ENCODE data around the gene DLGAP1.
"Not testable (repeated sequence)": the region's sequence is repeated elsewhere in the genome, so short reads cannot be mapped to it uniquely, and the experiment has no call there.

DLGAP1 gene

GRCh38 chr18:3658529-3658928 lies 796.6 kb downstream of the DLGAP1 start:
- no peak for DNase-seq (ENCODE audit: low read depth)

- no peak for DNase-seq (ENCODE audit: low read depth)
Observed at GRCh38 chr18:3655254-3656050, 799.7 kb downstream of the DLGAP1 start.

GRCh38 chr18:3654442-3655253 lies 800.5 kb downstream of the DLGAP1 start:
- no peak for DNase-seq (ENCODE audit: low read depth)

GRCh38 chr18:3653851-3654441 lies 801.2 kb downstream of the DLGAP1 start:
- DNase-seq (ENCODE audit: low read depth): no peak

GRCh38 chr18:3653263-3653850 lies 801.8 kb downstream of the DLGAP1 start:
- DNase-seq (ENCODE audit: low read depth): no peak

- peak; percentile 49 for DNase-seq (ENCODE audit: low read depth)
Observed at GRCh38 chr18:3652380-3653262, 802.5 kb downstream of the DLGAP1 start.

GRCh38 chr18:3651266-3651665 lies 803.8 kb downstream of the DLGAP1 start:
- DNase-seq (ENCODE audit: low read depth): no peak

- DNase-seq (ENCODE audit: low read depth): not testable (repeated sequence)
Observed at GRCh38 chr18:3650521-3651042, 804.5 kb downstream of the DLGAP1 start.

GRCh38 chr18:3649633-3650426 lies 805.3 kb downstream of the DLGAP1 start:
- no peak for DNase-seq (ENCODE audit: low read depth)

- DNase-seq (ENCODE audit: low read depth): no peak
Observed at GRCh38 chr18:3649135-3649632, 805.9 kb downstream of the DLGAP1 start.

GRCh38 chr18:3648641-3649040 lies 806.5 kb downstream of the DLGAP1 start:
- DNase-seq (ENCODE audit: low read depth): no peak

GRCh38 chr18:3648200-3648599 lies 806.9 kb downstream of the DLGAP1 start:
- DNase-seq (ENCODE audit: low read depth): no peak

- DNase-seq (ENCODE audit: low read depth): no peak
Observed at GRCh38 chr18:3647636-3648035, 807.5 kb downstream of the DLGAP1 start.

GRCh38 chr18:3645384-3646156 lies 809.5 kb downstream of the DLGAP1 start:
- no peak for DNase-seq (ENCODE audit: low read depth)

GRCh38 chr18:3634250-3634939 lies 820.7 kb downstream of the DLGAP1 start:
- no peak for DNase-seq (ENCODE audit: low read depth)

GRCh38 chr18:3631887-3632286 lies 823.2 kb downstream of the DLGAP1 start:
- DNase-seq (ENCODE audit: low read depth): no peak

GRCh38 chr18:3626929-3627458 lies 828.1 kb downstream of the DLGAP1 start:
- no peak for DNase-seq (ENCODE audit: low read depth)

GRCh38 chr18:3625742-3626091 lies 829.4 kb downstream of the DLGAP1 start:
- DNase-seq (ENCODE audit: low read depth): no peak

Data from GM04504 (cell line).